NCI-H128 (cell line): ENCODE measurements around the gene TRIM54.

Source experiments
- DNase-seq: peaks from one replicate; lab custom pipeline; 2025; ENCODE audit not compliant: unreplicated experiment; lab: John Stamatoyannopoulos, UW

The TRIM54 gene, protein sequence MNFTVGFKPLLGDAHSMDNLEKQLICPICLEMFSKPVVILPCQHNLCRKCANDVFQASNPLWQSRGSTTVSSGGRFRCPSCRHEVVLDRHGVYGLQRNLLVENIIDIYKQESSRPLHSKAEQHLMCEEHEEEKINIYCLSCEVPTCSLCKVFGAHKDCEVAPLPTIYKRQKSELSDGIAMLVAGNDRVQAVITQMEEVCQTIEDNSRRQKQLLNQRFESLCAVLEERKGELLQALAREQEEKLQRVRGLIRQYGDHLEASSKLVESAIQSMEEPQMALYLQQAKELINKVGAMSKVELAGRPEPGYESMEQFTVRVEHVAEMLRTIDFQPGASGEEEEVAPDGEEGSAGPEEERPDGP

GRCh38 chr2:27281855-27282559 lies at the start of gene TRIM54:
Gene TRIM54 (plus strand): TSS chr2:27282429. CDS start chr2:27282732, 303 bp downstream.
- DNase-seq: no peak

- no peak for DNase-seq
Observed at GRCh38 chr2:27233341-27233740, 48.9 kb upstream of the TRIM54 start.

- DNase-seq: no peak
Observed at GRCh38 chr2:27236136-27236535, 46.1 kb upstream of the TRIM54 start.

DNA sequence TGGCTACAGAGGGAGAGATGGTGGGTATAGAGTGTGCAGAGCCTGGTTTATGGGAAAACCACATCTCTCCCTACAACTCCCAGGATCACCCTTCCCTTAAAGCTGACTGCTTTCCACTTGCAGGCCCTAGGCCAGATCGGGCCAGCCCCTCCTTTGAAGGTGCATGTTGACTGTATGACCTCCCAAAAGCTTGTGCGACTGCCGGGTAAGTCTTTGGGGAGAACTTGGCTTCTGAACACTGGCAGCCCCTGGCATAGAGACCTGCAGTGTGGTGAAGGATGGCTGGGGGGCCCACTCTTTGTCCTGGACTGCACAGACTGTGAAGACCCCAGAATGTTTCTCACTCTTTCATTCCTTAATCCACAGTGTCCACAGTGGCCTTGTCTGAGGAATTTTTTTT lies 45.6 kb upstream of the TRIM54 start:
- no peak for DNase-seq

DNA sequence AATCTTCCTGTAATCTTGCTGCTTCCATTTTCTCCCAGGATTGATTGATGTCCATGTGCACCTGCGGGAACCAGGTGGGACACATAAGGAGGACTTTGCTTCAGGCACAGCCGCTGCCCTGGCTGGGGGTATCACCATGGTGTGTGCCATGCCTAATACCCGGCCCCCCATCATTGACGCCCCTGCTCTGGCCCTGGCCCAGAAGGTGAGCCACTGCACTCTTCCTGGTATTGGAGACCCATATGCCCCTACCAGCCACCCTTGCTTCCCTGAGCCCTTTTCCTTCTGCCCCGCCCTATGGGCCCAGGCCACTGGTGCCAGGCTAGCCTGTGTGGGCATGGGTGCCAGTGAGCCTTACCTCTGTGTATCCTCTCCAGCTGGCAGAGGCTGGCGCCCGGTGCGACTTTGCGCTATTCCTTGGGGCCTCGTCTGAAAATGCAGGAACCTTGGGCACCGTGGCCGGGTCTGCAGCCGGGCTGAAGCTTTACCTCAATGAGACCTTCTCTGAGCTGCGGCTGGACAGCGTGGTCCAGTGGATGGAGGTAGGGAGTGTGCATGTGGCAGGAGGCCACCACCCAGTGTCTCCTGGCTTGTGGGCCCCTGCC lies 44.8 kb upstream of the TRIM54 start:
- DNase-seq: no peak

DNA sequence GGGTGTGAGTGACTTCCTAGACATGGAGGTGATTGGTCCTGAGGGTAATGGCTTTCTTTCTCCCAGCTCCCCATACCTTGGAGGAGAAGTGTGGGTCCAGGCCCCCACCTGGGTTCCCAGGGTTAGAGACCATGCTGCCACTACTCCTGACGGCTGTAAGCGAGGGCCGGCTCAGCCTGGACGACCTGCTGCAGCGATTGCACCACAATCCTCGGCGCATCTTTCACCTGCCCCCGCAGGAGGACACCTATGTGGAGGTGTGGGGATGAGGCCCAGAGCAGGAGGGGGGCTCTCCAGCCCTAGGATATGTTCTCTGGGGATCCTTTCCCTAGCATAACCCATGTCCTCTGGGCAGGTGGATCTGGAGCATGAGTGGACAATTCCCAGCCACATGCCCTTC lies 43.3 kb upstream of the TRIM54 start:
- no peak for DNase-seq

- no peak for DNase-seq
Observed at GRCh38 chr2:27240406-27240805, 41.8 kb upstream of the TRIM54 start.

DNA sequence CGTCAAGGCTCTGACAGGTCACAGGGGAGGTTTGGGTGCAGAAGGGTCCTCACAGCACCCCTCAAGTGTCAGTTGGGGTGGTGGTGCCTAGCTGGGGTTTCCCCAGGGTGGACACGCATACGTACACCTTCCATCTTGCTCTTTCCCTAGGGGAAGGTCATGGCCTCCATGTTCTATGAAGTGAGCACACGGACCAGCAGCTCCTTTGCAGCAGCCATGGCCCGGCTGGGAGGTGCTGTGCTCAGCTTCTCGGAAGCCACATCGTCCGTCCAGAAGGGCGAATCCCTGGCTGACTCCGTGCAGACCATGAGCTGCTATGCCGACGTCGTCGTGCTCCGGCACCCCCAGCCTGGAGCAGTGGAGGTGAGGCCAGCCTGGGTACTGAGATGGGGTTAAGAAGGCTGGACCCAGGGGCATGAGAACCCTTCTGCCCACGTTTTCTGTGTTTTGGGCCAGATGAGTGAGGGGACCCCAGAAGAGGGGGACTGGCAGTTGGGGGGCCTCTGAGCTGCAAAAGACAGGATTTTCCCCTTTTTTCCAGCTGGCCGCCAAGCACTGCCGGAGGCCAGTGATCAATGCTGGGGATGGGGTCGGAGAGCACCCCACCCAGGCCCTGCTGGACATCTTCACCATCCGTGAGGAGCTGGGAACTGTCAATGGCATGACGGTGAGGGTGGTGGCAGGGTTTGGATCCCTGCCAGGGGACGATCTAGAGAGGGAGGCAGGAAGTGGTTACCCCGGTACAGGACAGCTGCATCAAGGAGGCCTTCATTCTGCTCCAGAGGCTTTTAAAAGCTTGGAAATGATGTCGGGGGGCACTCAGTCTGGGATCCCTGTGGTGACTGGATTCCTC lies 40.2 kb upstream of the TRIM54 start:
- no peak for DNase-seq

DNA sequence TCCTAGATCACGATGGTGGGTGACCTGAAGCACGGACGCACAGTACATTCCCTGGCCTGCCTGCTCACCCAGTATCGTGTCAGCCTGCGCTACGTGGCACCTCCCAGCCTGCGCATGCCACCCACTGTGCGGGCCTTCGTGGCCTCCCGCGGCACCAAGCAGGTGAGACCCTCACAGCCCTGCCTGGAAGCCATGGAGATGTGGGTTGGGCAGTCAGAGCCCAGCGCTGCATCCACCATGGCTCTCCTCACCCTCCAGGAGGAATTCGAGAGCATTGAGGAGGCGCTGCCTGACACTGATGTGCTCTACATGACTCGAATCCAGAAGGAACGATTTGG lies 39.6 kb upstream of the TRIM54 start:
- DNase-seq: no peak

GRCh38 chr2:27243391-27244130 lies 38.7 kb upstream of the TRIM54 start:
- DNase-seq: no peak

- DNase-seq: no peak
Observed at GRCh38 chr2:27245116-27245515, 37.1 kb upstream of the TRIM54 start.

GRCh38 chr2:27245626-27246025 lies 36.6 kb upstream of the TRIM54 start:
- no peak for DNase-seq

- no peak for DNase-seq
Observed at GRCh38 chr2:27247893-27248292, 34.3 kb upstream of the TRIM54 start.

GRCh38 chr2:27249159-27249890 lies 32.9 kb upstream of the TRIM54 start:
- DNase-seq: no peak

DNA sequence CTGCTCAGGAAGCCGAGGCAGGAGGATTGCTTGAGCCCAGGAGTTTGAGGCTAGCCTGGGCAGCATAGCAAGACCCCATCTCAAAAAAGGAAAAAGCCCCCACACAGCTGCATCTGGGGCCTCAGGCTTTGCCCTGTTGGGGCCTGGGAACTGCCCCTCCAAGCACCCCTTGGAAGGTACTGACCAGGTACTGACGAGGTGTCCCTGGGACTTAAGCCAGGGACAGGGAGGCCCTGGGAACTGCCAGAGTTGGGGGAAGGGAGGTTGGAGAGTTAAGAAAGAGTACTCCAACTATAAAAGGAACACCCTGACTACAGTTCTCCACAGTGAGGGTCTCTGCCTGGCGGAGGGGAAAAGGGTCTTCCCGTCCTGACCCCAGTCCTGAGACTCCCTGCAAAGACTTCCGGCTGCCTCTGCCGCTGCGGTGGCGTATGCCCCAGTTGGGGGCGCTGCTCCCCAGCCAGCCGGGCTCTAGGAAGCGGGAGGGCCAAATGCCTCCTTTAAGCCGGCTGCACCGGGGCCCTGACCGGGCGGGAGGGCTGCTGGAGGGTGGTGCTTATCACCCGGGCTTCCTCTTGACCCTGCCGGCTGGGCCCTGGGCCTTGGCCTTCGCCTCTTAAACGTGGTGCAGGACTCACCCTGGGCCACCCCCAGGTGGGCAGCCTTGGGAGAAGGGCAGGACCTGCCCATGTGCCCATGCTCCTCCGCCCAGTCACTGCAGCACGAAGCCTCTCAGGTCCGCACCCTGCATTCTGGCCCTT lies 32.2 kb upstream of the TRIM54 start:
- no peak for DNase-seq

DNA sequence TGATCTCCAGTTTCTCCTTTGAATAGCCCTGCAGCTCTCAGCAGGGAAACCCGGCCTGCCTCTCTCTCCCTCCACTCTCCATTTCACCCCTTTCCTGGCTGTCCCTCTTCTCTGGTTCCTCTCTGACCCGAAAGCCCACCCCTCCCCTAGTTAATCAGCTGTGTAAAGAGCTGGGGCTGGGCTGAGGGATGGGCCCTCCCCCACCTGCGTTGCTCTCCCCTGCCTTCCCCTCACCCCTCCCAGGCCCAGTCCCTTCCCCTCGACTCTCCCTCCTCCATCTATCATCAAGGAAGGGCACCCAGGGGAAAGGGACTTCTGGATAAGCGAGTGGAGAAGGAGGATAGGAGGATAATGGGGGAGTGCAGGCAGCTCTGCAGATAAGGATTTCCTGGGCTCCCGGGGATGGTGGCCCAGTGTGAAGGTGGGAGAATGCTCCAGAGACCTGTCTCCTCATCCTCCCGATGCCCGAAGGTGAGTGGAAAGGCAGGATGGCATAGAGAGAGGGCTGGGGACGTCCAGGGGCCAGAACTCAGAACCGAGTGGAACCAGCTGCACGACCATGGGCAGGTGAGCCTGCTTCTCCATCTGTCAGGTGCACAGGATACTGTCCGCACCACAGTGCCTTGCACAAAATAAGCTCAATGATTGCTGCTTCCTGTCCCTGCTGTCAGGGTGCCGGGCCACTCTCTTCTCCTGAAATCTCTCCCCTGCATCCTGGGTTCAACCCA lies 31.4 kb upstream of the TRIM54 start:
- DNase-seq: no peak

DNA sequence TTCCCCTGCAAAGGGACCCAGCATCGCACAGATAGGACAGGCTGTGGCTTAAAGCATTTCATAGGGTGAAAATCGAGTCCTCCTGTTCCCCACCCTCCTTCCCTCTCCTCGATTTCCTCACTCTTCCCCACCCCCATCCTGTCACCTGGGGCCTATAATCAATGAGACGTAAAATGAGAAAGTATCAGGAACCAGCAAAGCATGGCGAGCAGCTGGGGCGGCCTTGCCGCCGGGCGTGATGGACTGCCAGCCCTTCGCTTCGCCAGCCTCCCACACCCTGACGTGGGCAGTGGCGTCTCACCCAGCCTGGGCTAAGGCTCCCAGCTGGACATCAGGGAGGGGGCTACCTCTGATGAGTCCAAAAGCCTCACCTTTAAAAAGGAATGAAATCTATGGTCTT lies 30.5 kb upstream of the TRIM54 start:
- no peak for DNase-seq

GRCh38 chr2:27255187-27255586 lies 27.0 kb upstream of the TRIM54 start:
- DNase-seq: no peak

- no peak for DNase-seq
Observed at GRCh38 chr2:27255660-27256059, 26.6 kb upstream of the TRIM54 start.
